Measurements from ENCODE around the gene EPHB2.

DNA sequence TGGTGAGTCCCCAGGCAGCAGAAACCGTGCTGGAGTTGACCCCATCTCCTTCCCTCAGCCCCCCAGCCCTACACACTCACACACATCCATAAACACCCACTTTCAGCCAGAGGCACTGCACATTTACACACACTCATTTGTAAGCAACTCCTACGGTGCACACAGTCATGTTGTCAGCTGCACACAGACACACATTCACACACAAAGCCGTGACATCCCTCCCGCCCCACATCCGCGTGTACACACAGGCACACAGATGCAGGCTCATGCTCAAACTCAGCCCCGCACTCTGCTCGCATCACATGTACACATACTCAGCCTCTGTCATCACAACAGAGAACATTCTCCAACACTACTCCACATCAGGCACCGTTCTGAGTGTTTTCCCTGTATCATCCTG is 214.5 kb downstream of the EPHB2 start:
- TF ChIP-seq, protein P1, sequence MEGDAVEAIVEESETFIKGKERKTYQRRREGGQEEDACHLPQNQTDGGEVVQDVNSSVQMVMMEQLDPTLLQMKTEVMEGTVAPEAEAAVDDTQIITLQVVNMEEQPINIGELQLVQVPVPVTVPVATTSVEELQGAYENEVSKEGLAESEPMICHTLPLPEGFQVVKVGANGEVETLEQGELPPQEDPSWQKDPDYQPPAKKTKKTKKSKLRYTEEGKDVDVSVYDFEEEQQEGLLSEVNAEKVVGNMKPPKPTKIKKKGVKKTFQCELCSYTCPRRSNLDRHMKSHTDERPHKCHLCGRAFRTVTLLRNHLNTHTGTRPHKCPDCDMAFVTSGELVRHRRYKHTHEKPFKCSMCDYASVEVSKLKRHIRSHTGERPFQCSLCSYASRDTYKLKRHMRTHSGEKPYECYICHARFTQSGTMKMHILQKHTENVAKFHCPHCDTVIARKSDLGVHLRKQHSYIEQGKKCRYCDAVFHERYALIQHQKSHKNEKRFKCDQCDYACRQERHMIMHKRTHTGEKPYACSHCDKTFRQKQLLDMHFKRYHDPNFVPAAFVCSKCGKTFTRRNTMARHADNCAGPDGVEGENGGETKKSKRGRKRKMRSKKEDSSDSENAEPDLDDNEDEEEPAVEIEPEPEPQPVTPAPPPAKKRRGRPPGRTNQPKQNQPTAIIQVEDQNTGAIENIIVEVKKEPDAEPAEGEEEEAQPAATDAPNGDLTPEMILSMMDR (IDR thresholded peaks at IDR 0.05), result no peak
- no peak for TF ChIP-seq POLR2A (IDR thresholded peaks at IDR 0.05)
- TF ChIP-seq POLR2AphosphoS5 (IDR thresholded peaks at IDR 0.05), result no peak
- TF ChIP-seq EP300 (IDR thresholded peaks at IDR 0.05), result no peak
